Neural progenitor cell (in vitro differentiated cells): Measurements from ENCODE around the gene CHDH. TPM values are rescaled to one million over a fixed set of nuclear protein-coding genes. Genes with fewer than 3 reads are reported as not detected.

Experiments
- DNase-seq: peaks from one replicate; pipeline ENCODE4 v3.0.0-alpha.2; 2016; ENCODE audit warnings: low spot score
- H2AFZ ChIP-seq: fragments of 200-600 bp; sonication (generic); replicated peaks from 2 replicates; pipeline ENCODE4 v1.6.1; 2016; ENCODE audit warnings: antibody characterized with exemption
- H3F3A ChIP-seq: fragments of 200-600 bp; sonication (generic); 2 replicates; pipeline ENCODE4 v1.6.1; 2016; ENCODE audit warnings: antibody characterized with exemption, low read depth
- H3K27ac ChIP-seq: fragments of 200-600 bp; sonication (generic); 2 replicates; pipeline ENCODE4 v1.5.1; 2016; ENCODE audit warnings: mild to moderate bottlenecking
- H3K27me3 ChIP-seq: fragments of 200-600 bp; sonication (generic); 2 replicates; pipeline ENCODE4 v1.6.1; 2016; ENCODE audit warnings: mild to moderate bottlenecking, moderate library complexity
- H3K36me3 ChIP-seq: fragments of 200-600 bp; sonication (generic); 2 replicates; pipeline ENCODE4 v1.5.1; 2016
- H3K4me1 ChIP-seq: fragments of 200-600 bp; sonication (generic); 2 replicates; pipeline ENCODE4 v1.6.1; 2016; ENCODE audit warnings: mixed run types
- H3K4me2 ChIP-seq: fragments of 200-600 bp; sonication (generic); 2 replicates; pipeline ENCODE4 v1.6.1; 2016
- H3K4me3 ChIP-seq: fragments of 200-600 bp; sonication (generic); 2 replicates; pipeline ENCODE4 v1.5.1; 2016
- H3K79me2 ChIP-seq: fragments of 200-600 bp; sonication (generic); 2 replicates; pipeline ENCODE4 v1.6.1; 2016; ENCODE audit warnings: low read depth
- H3K9ac ChIP-seq: fragments of 200-600 bp; sonication (generic); 2 replicates; pipeline ENCODE4 v1.6.1; 2016
- H3K9me3 ChIP-seq: fragments of 200-600 bp; sonication (generic); 2 replicates; pipeline ENCODE4 v1.5.1; 2016; ENCODE audit warnings: low read depth
- H4K20me1 ChIP-seq: fragments of 200-600 bp; sonication (generic); 2 replicates; pipeline ENCODE4 v1.6.1; 2016; ENCODE audit warnings: low read depth
- H3K27ac Mint-ChIP-seq: 3 replicates; pipeline ENCODE4 v1.8.0; 2021; ENCODE audit warnings: mixed read lengths
- H3K27me3 Mint-ChIP-seq: 2 replicates; pipeline ENCODE4 v1.8.0; 2022; ENCODE audit warnings: low read depth, mild to moderate bottlenecking, inconsistent platforms, moderate library complexity, mixed read lengths; ENCODE audit not compliant: insufficient read depth
- H3K36me3 Mint-ChIP-seq: 3 replicates; pipeline ENCODE4 v1.8.0; 2021; ENCODE audit warnings: mixed read lengths
- H3K4me1 Mint-ChIP-seq: 3 replicates; pipeline ENCODE4 v1.8.0; 2021; ENCODE audit warnings: mixed read lengths
- H3K4me3 Mint-ChIP-seq: 3 replicates; pipeline ENCODE4 v1.8.0; 2021; ENCODE audit warnings: mild to moderate bottlenecking, moderate library complexity, mixed read lengths
- H3K9me3 Mint-ChIP-seq: 3 replicates; pipeline ENCODE4 v1.8.0; 2020; ENCODE audit warnings: mixed read lengths
- CTCF ChIP-seq: fragments of 200-600 bp; sonication (generic); IDR thresholded peaks from 2 replicates; pipeline ENCODE4 v1.5.1; 2017; ENCODE audit warnings: antibody characterized with exemption, mild to moderate bottlenecking
- EZH2 ChIP-seq: fragments of 200-600 bp; sonication (generic); IDR thresholded peaks from 2 replicates; pipeline ENCODE4 v1.6.1; 2017; ENCODE audit warnings: antibody characterized with exemption, mild to moderate bottlenecking, moderate library complexity
- EZH2phosphoT487 ChIP-seq: fragments of 200-600 bp; sonication (generic); IDR thresholded peaks from 2 replicates; pipeline ENCODE4 v1.6.1; 2017; ENCODE audit warnings: antibody characterized with exemption
- total RNA-seq: library from RNA; depleted of rRNA; stranded (reverse); fragments of >200 nt; gene quantifications from 2 replicates; pipeline ENCODE4 v1.2.3, GENCODE V29; 2015; ENCODE audit warnings: low replicate concordance

Gene CHDH
- total RNA-seq, 1 donor from 2014 or later = 1.5 TPM

GRCh38 chr3:53858096-53858741 lies 12.0 kb upstream of the CHDH start:
- Histone ChIP-seq H3K4me3 (no peak overlapping the region), H2AFZ (no peak overlapping the region), H3K4me2 (no peak overlapping the region), H3K9ac (no peak overlapping the region), H3F3A (no peaks in the 10 kb centered on the region), H3K27ac (no peak overlapping the region), H3K36me3 (peaks cover 10% of the 10 kb centered on the region), H3K9me3 (no peaks in the 10 kb centered on the region), H4K20me1 (no peaks in the 10 kb centered on the region), H3K4me1 (no peaks in the 10 kb centered on the region), H3K27me3 (no peaks in the 10 kb centered on the region), H3K79me2 (no peaks in the 10 kb centered on the region)
- Mint-ChIP-seq H3K9me3 (no peaks in the 10 kb centered on the region), H3K27ac (no peak overlapping the region), H3K4me3 (no peak overlapping the region), H3K36me3 (peaks cover 18% of the 10 kb centered on the region), H3K4me1 (peaks cover 8% of the 10 kb centered on the region), H3K27me3 (no peaks in the 10 kb centered on the region)
- DNase-seq = no peak
- TF ChIP-seq EZH2phosphoT487 (no peak), CTCF (no peak), EZH2 (no peak)

DNA sequence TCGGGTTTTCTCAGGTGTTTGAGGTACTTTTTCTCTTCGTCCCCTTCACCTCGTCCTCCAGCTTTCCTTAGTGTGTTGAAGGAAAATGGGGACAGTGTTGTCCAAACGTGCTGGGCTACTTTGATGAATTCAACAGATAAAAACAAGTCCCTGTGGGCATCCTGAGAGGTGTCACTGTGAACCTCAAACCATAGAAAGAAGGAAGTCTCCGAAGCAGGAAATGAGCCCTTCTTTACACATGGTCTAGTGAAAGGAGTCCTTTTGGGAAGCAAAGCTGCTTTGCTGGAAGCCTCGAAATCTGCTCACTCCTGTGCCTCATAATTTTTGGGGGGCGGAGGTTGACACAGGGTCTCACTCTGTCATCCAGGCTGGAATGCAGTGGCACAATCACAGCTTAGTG lies 10.7 kb upstream of the CHDH start:
- Histone ChIP-seq H3K27me3 (no peaks in the 10 kb centered on the region), H3K9me3 (no peaks in the 10 kb centered on the region), H3K4me1 (no peaks in the 10 kb centered on the region), H3K4me3 (no peak overlapping the region), H3K36me3 (peaks cover 10% of the 10 kb centered on the region), H3K4me2 (no peak overlapping the region), H2AFZ (no peak overlapping the region), H3F3A (no peaks in the 10 kb centered on the region), H4K20me1 (no peaks in the 10 kb centered on the region), H3K27ac (no peak overlapping the region), H3K9ac (no peak overlapping the region), H3K79me2 (no peaks in the 10 kb centered on the region)
- no peak overlapping the region for H3K4me3 Mint-ChIP-seq
- TF ChIP-seq CTCF (no peak), EZH2 (no peak), EZH2phosphoT487 (no peak)
- no peaks in the 10 kb centered on the region for H3K27me3 Mint-ChIP-seq
- no peak for DNase-seq
- no peak overlapping the region for H3K27ac Mint-ChIP-seq
- H3K9me3 Mint-ChIP-seq = no peaks in the 10 kb centered on the region
- peaks cover 8% of the 10 kb centered on the region for H3K36me3 Mint-ChIP-seq
- H3K4me1 Mint-ChIP-seq = peaks cover 8% of the 10 kb centered on the region

DNA sequence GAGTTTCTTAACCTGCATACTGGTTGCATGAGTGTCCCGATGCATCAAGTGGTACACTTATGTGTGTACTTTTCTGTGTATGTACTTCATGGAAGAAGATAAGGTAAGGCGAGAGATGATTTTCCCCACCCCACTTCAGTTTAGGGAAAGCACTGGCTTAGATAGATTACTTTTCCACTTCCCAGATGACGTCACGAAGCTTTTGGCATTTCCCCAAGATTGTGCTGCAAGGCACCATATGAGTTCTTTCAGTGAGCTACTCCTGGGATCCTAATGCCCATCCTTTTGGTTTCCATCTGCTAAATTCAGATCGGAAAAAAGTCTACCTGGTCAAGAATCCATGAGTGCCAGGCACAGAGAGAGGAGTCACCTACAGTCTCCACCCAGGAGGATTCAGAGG lies 4.7 kb upstream of the CHDH start:
- no peak overlapping the region for H2AFZ ChIP-seq
- Mint-ChIP-seq H3K9me3 (no peaks in the 10 kb centered on the region), H3K27me3 (peaks cover 8% of the 10 kb centered on the region), H3K27ac (no peak overlapping the region), H3K36me3 (no peaks in the 10 kb centered on the region), H3K4me3 (no peak overlapping the region), H3K4me1 (peaks cover 5% of the 10 kb centered on the region)
- H3K9ac ChIP-seq = no peak overlapping the region
- no peaks in the 10 kb centered on the region for H3K36me3 ChIP-seq
- TF ChIP-seq EZH2phosphoT487 (no peak), CTCF (no peak), EZH2 (no peak)
- no peak for DNase-seq
- H3K4me3 ChIP-seq = no peak overlapping the region
- no peak overlapping the region for H3K4me2 ChIP-seq
- peaks cover 6% of the 10 kb centered on the region for H4K20me1 ChIP-seq
- H3F3A ChIP-seq = peaks cover 10% of the 10 kb centered on the region
- no peak overlapping the region for H3K27ac ChIP-seq
- H3K4me1 ChIP-seq = no peaks in the 10 kb centered on the region
- no peaks in the 10 kb centered on the region for H3K9me3 ChIP-seq
- peaks cover 27% of the 10 kb centered on the region for H3K27me3 ChIP-seq
- no peaks in the 10 kb centered on the region for H3K79me2 ChIP-seq
